NCI-H1048 (cell line): Measurements from ENCODE around the gene SORCS2.
A peak's percentile ranks its signal among the peaks of the same experiment; 100 is the strongest.

Experiments used
- DNase-seq: peaks from one replicate; lab custom pipeline; 2025; lab: John Stamatoyannopoulos, UW

SORCS2 gene

GRCh38 chr4:7530082-7530481, 337.7 kb downstream of the SORCS2 start:
- DNase-seq = no peak

GRCh38 chr4:7530932-7531639, 338.7 kb downstream of the SORCS2 start:
- DNase-seq = no peak

GRCh38 chr4:7531640-7531994, 339.3 kb downstream of the SORCS2 start:
- DNase-seq = no peak

- DNase-seq = no peak
These were observed 339.7 kb downstream of the SORCS2 start for GRCh38 chr4:7532043-7532442.

GRCh38 chr4:7533267-7533666, 340.9 kb downstream of the SORCS2 start:
- no peak for DNase-seq

- no peak for DNase-seq
These were observed 342.8 kb downstream of the SORCS2 start for GRCh38 chr4:7535094-7535493.

- DNase-seq = no peak
These were observed 343.3 kb downstream of the SORCS2 start for GRCh38 chr4:7535619-7536018.

- no peak for DNase-seq
These were observed 344.5 kb downstream of the SORCS2 start for GRCh38 chr4:7536876-7537275.

- DNase-seq = no peak
These were observed 345.6 kb downstream of the SORCS2 start for GRCh38 chr4:7537853-7538400.

- no peak for DNase-seq
These were observed 346.2 kb downstream of the SORCS2 start for GRCh38 chr4:7538518-7538917.

GRCh38 chr4:7539186-7539585, 346.8 kb downstream of the SORCS2 start:
- DNase-seq = no peak

GRCh38 chr4:7539659-7540058, 347.3 kb downstream of the SORCS2 start:
- DNase-seq = peak; percentile 41

GRCh38 chr4:7540206-7540605, 347.9 kb downstream of the SORCS2 start:
- DNase-seq = no peak

GRCh38 chr4:7540654-7541413, 348.5 kb downstream of the SORCS2 start:
- no peak for DNase-seq

GRCh38 chr4:7541414-7541810, 349.1 kb downstream of the SORCS2 start:
- DNase-seq = no peak

GRCh38 chr4:7542781-7543180, 350.4 kb downstream of the SORCS2 start:
- DNase-seq = no peak

GRCh38 chr4:7546152-7546808, 353.9 kb downstream of the SORCS2 start:
- DNase-seq = no peak

- no peak for DNase-seq
These were observed 354.6 kb downstream of the SORCS2 start for GRCh38 chr4:7546809-7547367.

- no peak for DNase-seq
These were observed 355.2 kb downstream of the SORCS2 start for GRCh38 chr4:7547368-7548040.

GRCh38 chr4:7549866-7550265, 357.5 kb downstream of the SORCS2 start:
- no peak for DNase-seq

- DNase-seq = no peak
These were observed 360.1 kb downstream of the SORCS2 start for GRCh38 chr4:7552466-7552865.

- DNase-seq = no peak
These were observed 360.9 kb downstream of the SORCS2 start for GRCh38 chr4:7553280-7553679.
